GM21526 (cell line): ENCODE measurements around the gene KLK11.
"Not testable (repeated sequence)": the region's sequence is repeated elsewhere in the genome, so short reads cannot be mapped to it uniquely, and the experiment has no call there.

Experiments
- ATAC-seq: cut with Tn5 transposase; IDR thresholded peaks from one replicate; pipeline ENCODE4 v1.9.1; 2021; ENCODE audit warnings: moderate library complexity; ENCODE audit not compliant: unreplicated experiment, low FRiP score

KLK11 gene

DNA sequence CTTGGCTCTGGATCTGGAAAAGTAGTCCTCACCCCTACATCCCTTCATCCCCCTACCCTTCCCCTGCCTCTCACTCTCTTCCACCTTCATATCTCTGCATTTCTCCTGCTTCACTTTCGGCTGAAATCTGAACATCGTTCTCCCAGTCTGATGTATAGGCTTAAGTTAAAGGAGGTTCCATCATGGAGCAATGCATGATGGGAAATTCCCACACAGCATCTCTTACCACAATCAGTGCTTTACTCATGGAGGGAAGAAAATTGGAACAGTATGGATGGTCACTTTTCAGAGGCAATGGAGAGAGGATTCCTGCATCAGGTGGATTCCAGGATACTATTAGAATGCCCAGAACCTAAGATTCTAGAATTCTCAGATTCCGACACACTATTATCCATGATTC, 18.9 kb downstream of the KLK11 start:
- ATAC-seq, result no peak

DNA sequence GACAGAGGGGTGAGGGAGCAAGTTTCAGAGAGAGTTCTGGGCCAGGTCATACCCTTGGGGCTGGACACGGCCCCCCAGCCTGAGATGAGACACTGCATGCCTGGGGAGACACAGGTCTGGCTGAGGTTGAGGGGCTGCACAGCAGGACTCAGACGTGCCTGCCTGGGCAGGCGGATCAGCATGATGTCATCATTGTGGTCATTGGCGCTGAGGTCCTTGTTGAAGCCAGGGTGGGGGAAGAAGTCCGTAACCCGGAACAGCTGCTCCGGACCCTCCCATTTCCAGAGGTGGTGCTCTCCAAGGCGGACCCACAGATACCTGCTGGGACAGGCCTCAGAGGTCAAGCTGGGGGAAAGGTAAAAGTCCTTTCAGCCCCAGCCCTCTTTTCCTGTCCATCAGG, 20.0 kb downstream of the KLK11 start:
- no peak for ATAC-seq

DNA sequence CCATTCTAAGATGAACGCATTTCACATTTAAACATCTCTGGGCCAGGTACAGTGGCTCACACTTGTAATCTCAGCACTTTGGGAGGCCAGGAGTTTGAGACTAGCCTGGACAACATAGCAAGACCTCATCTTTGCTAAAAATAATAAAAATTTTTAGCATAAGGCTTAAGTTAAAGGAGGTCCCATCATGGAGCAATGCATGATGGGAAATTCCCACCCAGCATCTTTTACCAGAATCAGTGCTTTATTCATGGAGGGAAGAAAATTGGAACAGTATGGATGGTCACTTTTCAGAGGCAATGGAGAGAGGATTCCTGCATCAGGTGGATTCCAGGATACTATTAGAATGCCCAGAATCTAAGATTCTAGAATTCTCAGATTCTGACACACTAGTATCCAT, 21.2 kb downstream of the KLK11 start:
- no peak for ATAC-seq

DNA sequence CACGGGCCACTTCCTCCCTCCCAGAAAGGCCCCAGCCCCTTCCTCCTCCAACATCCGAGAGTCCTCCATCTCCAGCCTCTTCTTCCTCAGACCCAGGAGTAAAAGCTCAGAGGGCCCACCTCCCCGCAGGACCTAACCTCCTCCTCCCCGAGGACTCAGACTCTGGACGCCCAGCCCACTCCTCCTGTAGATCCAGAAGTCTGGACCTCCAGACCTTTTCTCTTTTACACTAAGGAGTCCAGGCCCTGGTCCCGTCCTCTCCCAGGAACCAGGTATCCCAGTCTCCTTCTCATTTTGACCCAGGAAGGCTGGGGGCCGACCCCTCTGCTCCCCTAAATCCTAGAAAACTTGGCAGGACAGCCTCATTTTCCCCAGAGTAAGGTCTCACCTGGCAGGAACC, 23.1 kb downstream of the KLK11 start:
- no peak for ATAC-seq

DNA sequence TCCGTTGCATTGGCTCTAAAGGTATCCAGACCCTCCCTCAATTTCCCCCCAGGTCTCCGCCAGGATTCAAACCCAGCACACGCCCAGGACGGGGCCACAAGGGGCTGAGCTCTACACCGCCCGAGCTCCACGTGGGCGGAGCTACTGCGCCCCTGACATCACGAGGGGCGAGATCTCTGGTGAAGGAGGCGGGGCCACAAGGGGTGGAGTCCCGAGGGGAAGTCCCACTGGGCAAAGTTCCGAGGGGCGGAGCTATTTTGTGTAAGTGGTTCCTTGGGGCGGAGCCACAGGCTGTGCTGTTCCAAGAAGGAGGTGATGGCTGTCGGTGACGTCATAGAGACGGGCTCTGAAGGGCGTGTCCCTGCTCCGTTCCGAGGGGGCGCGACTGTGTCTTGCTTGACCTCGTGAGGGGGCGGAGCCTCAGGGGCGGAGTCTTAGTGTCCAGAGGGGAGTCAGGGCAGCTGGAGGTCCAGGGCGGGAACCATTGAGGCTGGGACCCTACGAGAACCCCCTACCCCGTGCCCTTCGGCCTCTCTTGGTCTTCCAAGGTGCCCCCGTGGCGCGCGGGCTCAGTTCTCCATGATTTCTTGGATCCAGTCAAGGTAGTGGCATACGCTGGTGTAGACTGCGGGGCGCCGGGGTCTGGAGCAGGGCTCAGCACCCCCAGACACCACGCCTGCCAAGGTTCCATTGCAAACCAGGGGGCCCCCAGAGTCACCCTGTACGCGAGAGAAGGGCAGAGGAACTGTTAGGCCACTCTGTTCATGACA, 23.7 kb downstream of the KLK11 start:
- no peak for ATAC-seq

DNA sequence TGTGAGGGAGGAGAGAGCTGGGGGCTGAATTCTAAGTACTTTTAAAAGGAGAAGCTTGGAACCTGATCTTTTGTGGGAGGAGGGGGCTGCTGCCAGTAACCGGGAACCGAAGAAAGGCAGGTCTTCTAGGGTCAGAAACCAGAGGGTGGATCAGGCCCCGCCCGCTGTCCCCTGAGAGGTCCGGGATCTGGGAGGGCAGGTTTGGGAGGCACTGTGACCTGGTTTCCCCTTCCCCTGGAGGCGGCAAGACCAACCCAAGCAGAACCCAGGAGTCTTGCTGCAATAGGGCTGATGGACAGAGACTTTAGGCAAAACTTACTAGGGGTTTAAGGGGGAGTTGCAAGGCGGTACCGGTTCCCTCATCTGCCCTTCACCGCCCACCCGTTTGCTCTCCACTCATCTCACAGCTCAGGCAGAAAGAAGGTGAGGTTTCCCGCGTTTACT, 24.3 kb downstream of the KLK11 start:
- ATAC-seq, result no peak

DNA sequence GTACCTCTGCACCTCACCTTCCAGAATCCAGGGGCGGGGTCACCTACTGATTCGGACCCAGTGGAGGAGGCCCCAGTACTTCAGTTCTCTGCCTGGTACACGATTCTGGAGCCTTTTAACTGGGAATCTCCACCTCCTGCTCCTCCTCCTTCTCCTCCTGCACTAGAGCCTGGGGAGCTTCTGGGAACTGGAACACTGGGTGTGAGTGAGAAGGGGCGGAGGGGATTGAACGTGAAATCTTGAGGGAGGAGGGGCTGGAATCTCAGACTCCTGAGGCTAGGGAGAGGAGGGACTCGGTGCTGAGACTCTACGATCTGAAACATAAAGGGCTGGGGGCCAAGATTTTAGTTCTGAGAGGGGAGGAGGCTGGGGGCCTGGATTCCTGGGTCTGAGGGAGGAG, 24.9 kb downstream of the KLK11 start, which contains the start of gene KLK8:
TSS of gene KLK8 (minus strand) at position 90 of the 400 bp plus-strand sequence. CDS start 437 bp downstream, outside the sequence.
- no peak for ATAC-seq

DNA sequence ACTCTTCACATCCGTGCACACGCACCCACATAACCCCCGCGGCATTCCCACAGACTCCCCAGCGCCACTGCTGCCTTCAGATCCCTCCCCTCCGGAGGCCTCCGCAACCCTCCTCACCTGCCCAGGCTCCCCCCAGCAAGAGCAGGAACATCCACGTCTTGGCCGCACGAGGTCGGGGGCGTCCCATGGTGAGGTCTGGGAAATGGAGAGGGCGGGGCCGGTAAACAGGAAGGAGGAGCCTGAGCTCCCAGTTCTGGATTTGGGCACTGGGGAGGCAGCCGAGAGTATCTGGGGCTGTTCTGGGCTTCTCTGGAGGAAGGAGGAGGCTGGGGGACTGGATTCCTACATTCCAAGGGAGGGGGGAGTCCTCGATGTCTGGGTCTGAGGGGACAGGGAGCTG, 25.4 kb downstream of the KLK11 start:
- no peak for ATAC-seq

DNA sequence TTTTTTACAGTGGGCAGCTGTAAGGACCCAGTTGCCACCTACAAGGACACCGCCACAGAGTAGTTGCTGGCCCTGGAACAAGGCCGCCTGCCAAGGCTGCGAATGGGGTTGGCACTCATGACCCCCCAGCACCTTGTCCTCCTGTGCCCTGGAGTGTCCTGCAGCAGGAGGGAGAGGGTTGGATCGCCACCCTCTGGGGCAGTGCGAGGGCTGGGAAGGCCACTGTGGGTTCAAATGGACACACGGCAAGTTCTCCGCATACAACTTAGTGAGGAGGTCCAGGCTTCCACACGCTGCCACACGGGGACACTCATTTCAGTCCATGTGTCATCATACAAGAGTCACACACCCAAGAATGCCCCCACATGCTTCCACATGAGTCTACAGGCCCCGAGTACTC, 26.0 kb downstream of the KLK11 start:
- ATAC-seq, result no peak

DNA sequence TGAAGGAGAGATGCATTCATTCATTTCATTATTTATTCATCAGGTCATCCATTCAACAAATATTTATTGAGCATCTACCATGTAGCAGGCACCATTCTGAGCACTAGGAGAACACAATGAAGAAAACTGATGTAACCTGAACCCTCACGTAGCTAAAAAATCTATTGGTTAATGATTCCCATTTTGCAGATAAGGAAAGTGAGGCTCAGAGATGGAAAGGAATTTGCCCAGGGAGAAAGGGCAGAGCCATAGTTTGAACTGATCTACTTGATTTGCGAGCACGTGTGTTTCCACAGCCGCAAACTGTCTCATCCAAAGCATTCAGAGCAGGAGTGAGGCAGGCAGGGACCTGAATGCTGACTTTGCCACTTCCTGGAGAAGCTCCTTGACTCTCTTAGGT, 27.7 kb downstream of the KLK11 start:
- no peak for ATAC-seq

DNA sequence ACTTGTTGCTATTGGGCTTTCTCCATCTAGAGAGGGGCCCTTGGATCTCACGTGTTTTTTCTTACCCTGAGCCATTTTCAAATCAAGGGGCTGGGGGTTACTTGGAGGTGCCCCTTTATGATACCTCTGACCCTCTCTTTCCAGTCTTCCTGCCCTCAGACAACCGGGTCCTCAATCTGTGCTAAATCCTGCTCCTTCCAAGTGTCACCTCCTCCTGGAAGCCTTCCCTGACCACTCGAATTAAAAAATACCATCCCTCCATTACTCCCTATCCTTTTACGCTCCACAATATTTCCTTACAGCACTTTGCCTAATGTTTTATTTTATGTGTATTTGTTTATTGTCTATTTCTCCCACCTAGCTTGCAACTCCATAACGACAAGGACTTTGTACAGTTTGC, 28.4 kb downstream of the KLK11 start:
- ATAC-seq, result no peak

DNA sequence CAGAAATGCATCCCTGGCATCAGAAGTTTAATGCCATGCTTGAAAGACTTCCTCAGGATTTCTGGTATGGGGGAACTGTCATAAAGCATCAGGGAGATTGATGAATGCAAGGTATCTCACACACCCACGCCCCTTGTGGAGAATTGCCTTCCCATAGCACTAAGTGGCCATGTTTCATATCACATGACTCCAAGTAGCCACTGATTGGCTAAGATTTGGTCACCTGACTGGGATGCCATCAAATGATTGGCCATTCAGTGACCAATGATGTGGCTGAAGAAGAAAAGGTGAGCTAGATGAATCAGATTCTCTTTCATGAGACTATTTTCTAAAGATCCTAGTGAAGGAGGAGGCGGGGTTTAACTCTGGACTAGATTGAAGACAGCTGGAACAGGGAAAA, 32.3 kb downstream of the KLK11 start:
- no peak for ATAC-seq

DNA sequence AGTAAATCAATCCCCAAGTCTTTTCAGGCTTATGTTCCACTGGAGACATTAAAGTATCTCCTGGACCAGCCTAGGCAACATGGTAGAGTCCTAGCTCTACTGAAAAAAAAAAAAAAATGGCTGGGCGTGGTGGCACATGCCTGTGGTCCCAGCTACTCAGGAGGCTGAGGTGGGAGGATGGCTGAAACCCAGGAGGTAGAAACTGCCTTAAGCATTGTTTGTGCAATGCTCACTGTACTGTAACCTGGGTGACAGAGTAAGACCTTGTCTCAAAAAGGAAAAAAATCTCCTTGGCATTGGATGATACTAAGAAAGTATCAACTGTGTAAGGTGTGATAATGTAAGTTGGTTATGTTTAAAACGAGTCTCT, 33.8 kb downstream of the KLK11 start:
- no peak for ATAC-seq

DNA sequence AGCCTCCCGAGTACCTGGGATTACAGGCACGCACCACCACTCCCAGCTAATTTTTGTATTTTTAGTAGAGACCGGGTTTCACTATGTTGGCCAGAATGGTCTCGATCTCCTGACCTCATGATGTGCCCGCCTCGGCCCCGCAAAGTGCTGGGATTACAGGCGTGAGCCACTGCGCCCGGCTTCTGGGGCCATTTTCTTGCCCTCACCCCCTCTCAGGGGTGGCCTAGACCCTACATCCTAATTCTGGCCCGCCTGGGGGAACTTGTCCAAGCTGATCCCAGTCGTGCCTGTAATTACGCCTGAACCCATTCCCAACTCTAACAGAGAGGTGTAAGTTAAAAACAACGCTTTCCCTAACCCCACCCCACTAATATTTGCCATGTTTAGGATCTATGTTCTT, 42.0 kb downstream of the KLK11 start:
- ATAC-seq, result not testable (repeated sequence)

DNA sequence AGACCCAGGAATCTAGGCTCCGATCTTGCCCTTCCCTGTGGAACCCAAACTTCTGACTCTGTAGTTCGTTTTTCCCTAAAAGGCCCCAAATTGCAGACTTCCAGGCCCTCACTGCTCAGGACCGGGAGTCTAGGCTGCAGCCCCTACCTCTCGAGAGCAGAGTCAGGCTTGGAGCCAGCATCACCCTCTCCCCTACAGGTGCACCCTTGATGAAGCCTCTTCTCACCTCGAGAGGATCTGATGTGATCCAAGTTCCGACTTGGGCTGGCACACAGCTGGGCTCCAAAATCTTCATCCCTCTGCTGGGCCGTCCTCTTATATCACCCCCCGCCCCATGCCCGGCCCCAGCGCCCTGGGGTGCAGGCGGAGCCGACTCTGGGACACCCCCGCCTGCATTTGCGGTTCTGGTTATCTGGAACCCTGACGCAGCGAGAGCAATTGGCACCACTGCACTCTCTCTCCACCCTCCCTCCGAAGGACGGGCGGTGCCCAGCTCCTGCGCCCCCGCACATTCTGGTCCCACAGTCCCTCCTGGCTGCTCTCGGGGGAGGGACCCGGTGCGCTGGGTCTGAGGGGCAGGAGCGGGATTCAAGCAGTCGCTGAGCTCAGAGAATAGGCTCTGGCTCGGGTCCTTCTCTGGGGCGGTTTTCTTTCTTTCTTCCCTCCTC, 42.7 kb downstream of the KLK11 start, which contains the start of gene KLK7:
TSS of gene KLK7 (minus strand) at position 293 of the 668 bp plus-strand sequence. CDS start 1,518 bp downstream, outside the sequence.
- no peak for ATAC-seq

DNA sequence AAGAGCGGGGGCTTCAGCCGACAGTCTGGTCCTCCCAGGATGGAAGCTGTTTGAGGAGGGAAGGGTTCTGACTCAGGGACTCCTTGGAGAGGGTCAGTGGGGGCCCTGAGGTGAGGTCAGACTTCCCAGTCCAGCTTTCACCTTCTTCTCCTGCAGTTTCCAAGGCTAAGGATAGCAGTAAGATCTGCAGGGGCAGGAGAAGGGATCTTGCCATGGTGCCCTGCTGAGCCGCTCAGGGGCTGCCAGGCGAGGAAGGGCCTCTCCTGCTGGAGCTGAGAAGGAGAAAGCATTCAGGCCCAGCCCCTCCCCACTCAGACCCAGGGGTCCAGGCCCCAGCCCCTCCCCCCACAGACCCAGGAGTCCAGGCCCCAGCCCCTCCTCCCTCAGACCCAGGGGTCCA, 44.2 kb downstream of the KLK11 start:
- ATAC-seq, result no peak

DNA sequence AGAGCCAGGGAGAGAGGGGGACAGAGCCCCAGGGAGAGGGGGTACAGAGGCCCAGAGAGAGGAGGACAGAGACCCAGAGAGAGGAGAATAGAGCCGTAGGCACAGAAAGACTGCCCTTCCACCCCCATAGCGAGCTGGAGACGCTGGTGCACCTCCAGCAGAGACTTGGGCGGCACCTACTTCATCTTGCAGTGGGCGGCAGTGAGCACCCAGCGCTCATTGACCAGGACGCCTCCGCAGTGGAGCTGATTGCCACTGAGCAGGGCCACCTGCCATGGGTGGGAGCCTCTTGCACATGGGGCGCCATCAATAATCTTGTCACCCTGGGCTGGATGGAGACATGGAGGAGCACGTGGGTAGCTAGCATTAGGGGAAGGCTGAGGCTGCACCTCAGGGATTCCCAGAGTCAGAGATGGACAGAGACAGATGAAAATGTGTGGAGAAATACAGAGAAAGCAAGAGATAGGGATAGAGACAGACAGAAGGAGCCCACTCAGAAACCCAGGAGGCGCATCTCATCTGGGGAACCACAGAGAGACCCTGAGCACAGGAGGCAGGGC, 44.7 kb downstream of the KLK11 start:
- no peak for ATAC-seq

DNA sequence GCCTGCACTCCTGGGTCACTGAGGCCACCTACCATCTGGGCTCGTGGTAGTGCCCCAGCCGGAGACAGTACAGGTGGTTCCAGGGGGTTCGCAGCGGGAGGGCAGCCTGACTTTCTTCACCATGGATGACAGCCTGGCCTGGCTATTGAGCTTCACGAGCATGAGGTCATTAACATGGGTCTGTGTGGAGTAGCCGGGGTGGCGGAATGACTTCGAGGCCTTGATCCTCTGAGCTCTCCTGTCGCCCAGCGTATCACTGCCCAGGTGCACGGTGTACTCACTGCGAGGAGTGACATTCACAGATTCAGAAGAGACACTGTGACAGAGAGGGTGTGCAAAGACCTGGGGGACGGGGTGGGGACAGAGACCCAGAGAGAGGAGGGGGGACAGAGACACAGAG, 46.2 kb downstream of the KLK11 start:
- ATAC-seq, result no peak

DNA sequence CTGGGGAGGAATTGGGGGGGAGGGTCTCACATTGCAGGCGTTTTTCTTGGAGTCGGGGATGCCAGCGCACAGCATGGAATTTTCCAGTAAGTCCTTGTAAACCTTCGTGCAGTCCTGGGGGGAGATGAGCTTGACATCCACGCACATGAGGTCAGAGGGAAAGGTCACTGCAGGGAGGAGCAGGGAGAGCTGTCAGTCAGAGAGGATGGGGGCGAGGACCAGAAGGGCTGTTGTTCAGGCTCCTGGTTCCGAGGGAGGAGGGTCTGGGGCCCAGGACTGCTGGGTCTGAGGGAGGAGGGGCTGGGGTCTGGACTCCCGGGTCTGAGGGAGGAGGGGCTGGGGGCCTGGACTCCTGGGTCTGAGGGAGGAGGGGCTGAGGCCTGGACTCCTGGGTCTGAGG, 46.7 kb downstream of the KLK11 start:
- ATAC-seq, result no peak

DNA sequence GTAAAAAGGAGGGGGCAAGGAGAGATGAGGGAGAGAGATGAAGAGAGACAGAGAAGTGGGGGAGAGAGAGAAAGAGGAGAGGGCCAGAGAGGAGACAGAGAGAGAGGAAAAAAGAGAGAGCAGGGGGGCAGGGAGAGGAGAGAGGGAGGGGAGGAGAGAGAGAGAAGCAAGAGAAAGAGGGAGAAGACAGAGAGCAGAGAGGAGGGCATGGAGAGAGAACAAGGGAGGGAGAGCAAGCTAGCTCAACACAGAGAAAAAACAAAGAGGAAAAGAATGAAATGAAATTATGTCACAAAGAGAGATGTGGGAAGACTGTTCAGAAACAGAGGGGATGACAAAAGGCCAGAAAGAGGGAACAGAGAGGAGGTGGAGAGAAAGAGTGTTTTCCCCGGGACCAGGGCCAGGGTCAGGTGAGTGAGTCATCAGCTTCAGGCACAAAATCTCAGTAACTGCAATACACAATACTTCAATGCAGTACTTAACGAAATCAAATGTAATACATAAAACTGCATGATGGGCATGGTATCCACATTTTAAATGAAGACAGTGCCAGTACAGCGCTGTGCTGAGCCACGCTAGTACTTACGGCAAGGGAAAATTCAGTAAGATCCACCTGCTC, 47.5 kb downstream of the KLK11 start:
- no peak for ATAC-seq

DNA sequence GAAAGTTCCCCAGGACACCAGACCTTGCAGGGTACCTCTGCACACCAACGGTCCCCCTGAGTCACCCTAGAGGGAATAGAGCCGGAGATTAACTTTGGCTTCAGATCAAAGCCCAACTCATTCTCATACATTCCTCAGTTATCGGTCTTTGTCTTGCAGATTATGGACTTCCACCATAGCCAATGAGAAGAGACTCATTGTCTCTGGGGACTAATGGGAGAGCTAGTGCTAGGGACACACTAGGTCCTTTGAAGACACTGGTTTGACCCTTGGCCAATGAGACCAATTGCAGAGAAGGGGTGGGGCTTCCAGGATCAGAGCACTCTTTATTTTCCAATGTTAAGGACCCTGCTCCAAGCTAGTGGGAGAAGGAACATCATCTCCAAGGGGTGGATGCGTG, 48.8 kb downstream of the KLK11 start:
- no peak for ATAC-seq
